HG03432 (cell line): ENCODE results near the gene UBL7.
"Not testable (repeated sequence)": the region's sequence is repeated elsewhere in the genome, so short reads cannot be mapped to it uniquely, and the experiment has no call there.

Source experiments
- ATAC-seq: cut with Tn5 transposase; IDR thresholded peaks from one replicate; pipeline ENCODE4 v1.9.1; 2021; ENCODE audit warnings: mild to moderate bottlenecking, moderate library complexity; ENCODE audit not compliant: unreplicated experiment

UBL7 gene

GRCh38 chr15:74464216-74464615 lies 3.3 kb upstream of the UBL7 start:
- ATAC-seq, result no peak

GRCh38 chr15:74463634-74464033 lies 2.7 kb upstream of the UBL7 start:
- ATAC-seq, result no peak

- no peak for ATAC-seq
Measured at GRCh38 chr15:74461847-74462511, 1.0 kb upstream of the UBL7 start.

GRCh38 chr15:74460298-74460697 lies 662 bp downstream of the UBL7 start:
- ATAC-seq, result no peak

GRCh38 chr15:74459798-74460197 lies 1.2 kb downstream of the UBL7 start:
- ATAC-seq, result not testable (repeated sequence)

DNA sequence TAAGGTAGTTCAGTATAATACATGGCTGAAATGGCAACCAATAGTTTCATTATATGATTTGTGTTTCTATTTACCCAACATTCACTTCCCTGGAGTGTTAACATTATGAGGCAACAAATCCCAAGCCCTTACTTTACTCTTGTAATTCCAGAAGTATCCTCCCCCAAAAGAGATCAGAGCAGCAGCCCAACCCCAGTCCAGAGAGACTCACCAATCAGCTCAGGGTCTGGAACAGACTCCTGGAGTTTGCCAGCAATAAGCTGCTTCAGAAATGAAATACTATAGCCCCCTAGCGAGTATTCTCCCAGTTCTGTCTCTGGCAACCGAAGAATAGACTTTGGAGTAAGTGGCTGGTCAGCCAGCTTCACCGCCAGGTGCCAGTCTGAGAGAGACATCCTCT lies 2.5 kb downstream of the UBL7 start:
- ATAC-seq, result no peak

GRCh38 chr15:74457036-74457435 lies 3.9 kb downstream of the UBL7 start:
- ATAC-seq, result not testable (repeated sequence)

DNA sequence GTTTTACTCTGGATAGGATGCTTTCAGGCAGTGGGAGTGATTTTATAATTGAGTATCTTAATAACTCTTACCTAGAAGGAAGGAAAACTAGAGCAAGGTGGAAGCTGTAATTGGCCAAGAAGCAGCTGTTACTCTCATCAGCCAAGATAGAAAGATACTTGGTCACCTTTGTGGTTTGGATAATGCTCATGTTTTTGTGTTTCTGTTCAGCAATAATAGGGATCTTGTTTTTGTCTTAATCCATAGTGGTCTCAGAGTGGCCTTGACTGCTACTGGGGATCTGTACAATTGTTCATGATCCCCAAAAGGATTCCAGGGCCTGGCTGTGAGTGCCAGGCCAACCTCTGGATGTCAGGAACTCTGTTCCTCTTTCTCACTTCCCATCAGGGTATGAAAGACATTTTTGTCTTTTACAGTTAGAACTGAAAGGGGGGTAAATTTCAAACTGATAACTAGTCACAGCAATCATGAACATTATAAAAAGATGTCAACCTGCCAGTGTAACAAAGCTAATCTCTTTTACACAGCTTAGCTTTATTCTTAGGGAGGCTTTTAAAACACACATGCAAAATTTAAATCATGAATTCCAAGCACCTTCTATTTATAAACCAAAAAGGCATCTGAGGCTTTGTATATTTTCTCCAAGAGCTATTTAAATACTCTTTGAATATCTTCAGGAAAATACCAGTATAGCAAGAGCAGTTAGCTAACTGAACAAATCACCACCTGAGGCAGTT lies 6.0 kb downstream of the UBL7 start:
- no peak for ATAC-seq

- ATAC-seq, result no peak
Measured at GRCh38 chr15:74453925-74454763, 6.8 kb downstream of the UBL7 start.

DNA sequence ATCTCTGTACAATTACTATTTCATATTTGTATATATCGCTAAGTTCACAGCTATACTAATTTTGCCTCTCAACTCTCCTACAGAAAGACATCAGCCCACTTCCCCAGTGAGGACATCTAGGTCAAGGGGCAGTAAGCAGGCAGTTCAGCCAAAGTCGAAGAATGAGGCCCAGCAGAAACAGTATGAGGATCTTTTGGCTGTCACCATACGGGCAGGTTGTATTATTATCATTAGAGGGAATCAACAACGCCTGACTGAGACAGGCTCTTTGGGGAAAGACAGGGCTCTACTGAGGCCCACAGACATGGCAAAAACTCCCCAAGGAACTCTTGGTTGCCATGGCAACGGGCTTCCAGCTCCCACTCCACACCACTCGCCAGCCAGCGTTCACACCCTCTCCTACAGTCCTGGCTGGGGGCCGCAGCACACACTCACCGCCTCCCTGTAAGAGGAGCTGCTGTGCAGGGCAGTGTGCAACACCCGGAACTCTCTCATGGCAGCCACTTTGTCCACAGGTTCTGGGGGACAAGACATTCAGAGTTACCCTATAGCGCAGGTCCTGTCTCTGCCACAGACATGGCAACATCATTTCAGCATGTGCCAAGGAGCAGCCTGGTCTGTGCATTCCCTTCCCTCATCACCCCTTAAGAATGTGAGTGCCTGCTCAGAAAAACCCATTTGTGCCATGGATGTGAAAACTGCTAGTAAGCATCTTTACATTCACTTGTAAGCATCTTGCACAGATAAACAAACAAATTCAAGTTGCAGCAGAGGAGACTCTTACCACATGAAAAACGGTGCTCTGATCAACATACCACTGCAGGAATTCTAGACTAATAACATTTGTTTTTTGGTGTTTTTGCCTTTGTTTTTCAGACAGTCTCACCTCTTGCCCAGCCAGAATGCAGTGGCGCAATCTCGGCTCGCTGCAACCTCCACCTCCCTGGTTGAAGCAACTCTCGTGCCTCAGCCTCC lies 8.8 kb downstream of the UBL7 start:
- no peak for ATAC-seq

- ATAC-seq, result no peak
Measured at GRCh38 chr15:74451322-74451721, 9.6 kb downstream of the UBL7 start.

- ATAC-seq, result no peak
Measured at GRCh38 chr15:74449643-74450205, 11.2 kb downstream of the UBL7 start.

DNA sequence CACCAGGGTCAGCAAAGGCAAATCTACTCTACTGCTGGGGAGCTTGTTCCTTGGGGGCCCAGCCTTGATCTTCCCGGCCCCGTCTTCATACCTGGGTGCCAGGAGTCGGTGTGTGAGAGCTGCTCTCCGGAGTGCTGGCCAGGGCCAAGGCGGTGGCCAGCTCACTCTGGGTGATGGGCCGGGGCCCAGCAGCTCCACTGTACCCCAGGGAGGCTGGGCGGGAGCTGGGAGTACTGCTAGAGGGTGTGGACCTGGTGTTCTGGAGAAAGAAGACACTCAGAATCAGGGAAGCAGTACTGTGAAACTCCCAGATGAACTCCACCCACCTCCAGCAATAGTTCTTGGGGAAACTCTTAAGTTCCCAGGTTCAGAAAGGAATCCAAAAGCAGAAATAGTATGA lies 11.9 kb downstream of the UBL7 start:
- ATAC-seq, result no peak

- no peak for ATAC-seq
Measured at GRCh38 chr15:74445816-74446763, 14.9 kb downstream of the UBL7 start.

DNA sequence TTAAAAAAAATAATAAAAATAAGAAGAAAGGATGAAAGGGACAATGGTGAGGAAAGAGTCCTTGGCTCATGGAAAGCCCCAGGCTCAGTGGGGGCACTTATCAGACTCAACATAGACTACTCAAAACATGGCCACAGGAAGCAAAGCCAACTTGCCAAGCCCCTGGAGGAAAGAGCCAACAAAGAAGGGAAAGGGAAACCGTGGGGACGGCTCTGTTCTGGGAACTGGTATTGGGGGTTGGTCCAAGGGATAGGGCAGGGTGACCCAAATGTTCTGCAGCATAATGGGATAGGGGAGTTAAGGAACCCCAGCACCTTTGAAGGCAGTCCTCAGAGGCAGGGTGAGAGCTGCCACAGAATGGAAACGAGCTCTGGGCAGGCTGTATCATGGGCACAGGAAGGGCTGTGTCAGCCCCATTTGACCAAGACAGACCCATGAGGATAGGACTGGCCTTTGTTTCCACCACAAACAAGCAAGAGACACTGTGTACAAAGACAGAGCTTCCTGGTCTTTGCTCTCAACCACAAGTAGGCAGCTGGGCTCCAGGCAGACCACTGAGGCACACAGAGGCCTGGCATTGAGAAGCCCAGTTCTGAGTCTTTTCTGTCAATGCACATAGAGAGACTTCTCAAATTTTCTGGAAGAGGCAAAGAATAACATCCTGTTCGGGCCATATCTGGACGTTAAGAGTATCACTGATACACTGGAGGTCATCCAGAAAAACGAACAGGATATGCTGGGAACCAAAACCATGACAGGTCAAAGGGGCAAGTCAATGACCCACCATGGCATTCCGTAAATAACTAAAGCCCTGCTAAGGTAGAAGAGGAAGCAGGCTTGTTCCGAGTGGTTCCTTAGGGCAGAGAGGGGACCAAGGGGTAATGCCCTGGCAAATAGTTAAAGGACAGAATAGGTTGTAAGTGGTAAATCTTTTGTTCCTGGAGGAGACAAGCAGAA lies 16.6 kb downstream of the UBL7 start:
- ATAC-seq, result no peak

GRCh38 chr15:74443100-74443909 lies 17.7 kb downstream of the UBL7 start:
- no peak for ATAC-seq

DNA sequence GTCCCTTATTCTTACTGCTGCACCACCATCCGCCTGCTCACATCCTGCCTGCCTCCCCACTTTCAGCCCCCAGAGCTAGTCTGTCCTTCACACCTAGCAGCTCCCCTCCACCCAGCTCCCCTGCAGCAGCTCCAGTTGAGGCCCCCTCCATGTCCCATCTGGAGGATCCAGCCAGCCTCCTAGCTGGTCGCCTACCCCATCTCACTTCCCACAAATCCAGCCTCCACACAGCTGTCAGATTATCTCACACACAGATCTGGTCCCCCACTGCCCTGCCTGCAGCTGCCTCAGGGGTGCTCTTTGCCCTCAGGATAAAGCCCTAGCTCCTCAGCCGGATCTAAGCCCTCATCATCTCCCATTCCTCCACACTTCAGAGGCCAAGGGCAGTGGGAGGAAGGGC lies 18.4 kb downstream of the UBL7 start:
- ATAC-seq, result no peak
